IMR-90 (cell line): ENCODE data around the gene PIAS1. TPM values are rescaled to one million over a fixed set of nuclear protein-coding genes. Genes with fewer than 3 reads are reported as not detected.

Source experiments
- ATAC-seq: fragments of 200-7000 bp; cut with Tn5 transposase; 2 replicates; pipeline ENCODE4 v1.9.1; 2020; ENCODE audit warnings: low read depth, mild to moderate bottlenecking, moderate library complexity
- BruUV-seq: library from RNA; stranded (reverse); fragments of 400-500 nt; replicated peaks from 2 replicates; lab custom pipeline; 2021; lab: Mats Ljungman, UMichigan
- CTCF ChIA-PET: fragments of 300-600 bp; formaldehyde crosslinking; extraction: SDS; loops from one replicate; lab custom pipeline; 2021; ENCODE audit warnings: antibody characterized with exemption; lab: Yijun Ruan, JAX
- POLR2A ChIA-PET: fragments of 300-600 bp; sonication (Branson Sonifier 250); formaldehyde crosslinking; loops from one replicate; lab custom pipeline; 2022; ENCODE audit warnings: antibody characterized with exemption; ENCODE audit not compliant: unreplicated experiment; lab: Charles Lee
- DNase-seq: peaks from one replicate; pipeline ENCODE4 v3.0.0; 2013
- H2AFZ ChIP-seq: replicated peaks from 2 replicates; pipeline ENCODE3; 2013; ENCODE audit warnings: low read length, mild to moderate bottlenecking; ENCODE audit not compliant: poor library complexity
- H2AK5ac ChIP-seq: 2 replicates; pipeline ENCODE4 v1.6.1; 2013; ENCODE audit warnings: low read depth, low read length, inconsistent platforms
- H2AK9ac ChIP-seq: replicated peaks from 2 replicates; pipeline ENCODE3; 2013; ENCODE audit warnings: mild to moderate bottlenecking, low read depth, low read length, moderate library complexity; ENCODE audit not compliant: poor library complexity
- H2BK120ac ChIP-seq: 2 replicates; pipeline ENCODE4 v1.6.1; 2013; ENCODE audit warnings: low read depth, low read length, inconsistent platforms
- H2BK15ac ChIP-seq: 3 replicates; pipeline ENCODE4 v1.6.1; 2013; ENCODE audit warnings: low read depth, low read length, inconsistent platforms
- H2BK20ac ChIP-seq: 2 replicates; pipeline ENCODE4 v1.6.1; 2013; ENCODE audit warnings: low read depth, mild to moderate bottlenecking, inconsistent platforms, low read length, moderate library complexity
- H2BK5ac ChIP-seq: 2 replicates; pipeline ENCODE4 v1.6.1; 2013; ENCODE audit warnings: mild to moderate bottlenecking, low read depth, low read length, inconsistent platforms; ENCODE audit not compliant: poor library complexity, severe bottlenecking
- H3K14ac ChIP-seq: replicated peaks from 2 replicates; pipeline ENCODE4 v1.6.1; 2013; ENCODE audit warnings: low read depth, low read length, inconsistent platforms
- H3K18ac ChIP-seq: 2 replicates; pipeline ENCODE4 v1.6.1; 2013; ENCODE audit warnings: low read depth, low read length, control low read depth
- H3K23ac ChIP-seq: 2 replicates; pipeline ENCODE4 v1.6.1; 2013; ENCODE audit warnings: low read depth, low read length, inconsistent platforms
- H3K27ac ChIP-seq: 2 replicates; pipeline ENCODE4 v1.5.1; 2013; ENCODE audit warnings: mild to moderate bottlenecking, control low read depth, low read length; ENCODE audit not compliant: insufficient read depth
- H3K27me3 ChIP-seq: 2 replicates; pipeline ENCODE4 v1.6.1; 2013; ENCODE audit warnings: low read length; ENCODE audit not compliant: control insufficient read depth, insufficient read depth
- H3K36me3 ChIP-seq: 2 replicates; pipeline ENCODE4 v1.6.1; 2013; ENCODE audit warnings: low read length, mixed read lengths; ENCODE audit not compliant: control insufficient read depth, insufficient read depth
- H3K4ac ChIP-seq: 2 replicates; pipeline ENCODE4 v1.6.1; 2013; ENCODE audit warnings: low read depth, low read length, inconsistent platforms
- H3K4me1 ChIP-seq: 2 replicates; pipeline ENCODE4 v1.6.1; 2013; ENCODE audit warnings: low read length, mixed read lengths; ENCODE audit not compliant: control insufficient read depth, insufficient read depth
- H3K4me2 ChIP-seq: 2 replicates; pipeline ENCODE4 v1.6.1; 2013; ENCODE audit warnings: low read depth, mild to moderate bottlenecking, control low read depth, low read length, moderate library complexity
- H3K4me3 ChIP-seq: 2 replicates; pipeline ENCODE4 v1.5.1; 2013; ENCODE audit warnings: low read depth, mild to moderate bottlenecking, control low read depth, low read length, moderate library complexity; ENCODE audit not compliant: insufficient read depth
- H3K56ac ChIP-seq: 2 replicates; pipeline ENCODE4 v1.6.1; 2013; ENCODE audit warnings: low read length, inconsistent platforms; ENCODE audit not compliant: insufficient read depth; ENCODE audit errors: extremely low read depth
- H3K79me1 ChIP-seq, 2 experiments: 2 replicates each; pipeline ENCODE4 v1.6.1; 2013; ENCODE audit warnings: low read length in 2 of 2, inconsistent platforms in 1 of 2, low read depth in 1 of 2
- H3K9ac ChIP-seq: 2 replicates; pipeline ENCODE4 v1.6.1; 2013; ENCODE audit warnings: low read depth, low read length, control low read depth
- H3K9me1 ChIP-seq: 2 replicates; pipeline ENCODE4 v1.6.1; 2013; ENCODE audit warnings: low read length, inconsistent platforms; ENCODE audit not compliant: insufficient read depth
- H3K9me3 ChIP-seq: 2 replicates; pipeline ENCODE4 v1.6.1; 2013; ENCODE audit warnings: low read length; ENCODE audit not compliant: control insufficient read depth, insufficient read depth
- H4K20me1 ChIP-seq: 2 replicates; pipeline ENCODE4 v1.6.1; 2013; ENCODE audit warnings: low read length, inconsistent platforms; ENCODE audit not compliant: insufficient read depth
- H4K5ac ChIP-seq: 2 replicates; pipeline ENCODE4 v1.6.1; 2013; ENCODE audit warnings: mild to moderate bottlenecking, low read depth, low read length, control low read depth
- H4K8ac ChIP-seq, 2 experiments: 2 replicates each; pipeline ENCODE4 v1.6.1; 2013; ENCODE audit warnings: low read depth in 2 of 2, low read length in 2 of 2, control low read depth in 1 of 2, inconsistent platforms in 1 of 2
- H4K91ac ChIP-seq: 2 replicates; pipeline ENCODE4 v1.6.1; 2013; ENCODE audit warnings: low read depth, low read length, inconsistent platforms; ENCODE audit not compliant: insufficient read depth
- BHLHE40 ChIP-seq: fragments of 150-350 bp; IDR thresholded peaks from 2 replicates; pipeline ENCODE4 v1.6.1; 2016; ENCODE audit warnings: mild to moderate bottlenecking, low read depth, low read length
- CEBPB ChIP-seq: IDR thresholded peaks from 2 replicates; pipeline ENCODE4 v1.6.1; 2012; ENCODE audit warnings: low read depth, low read length, improper control_type of control experiment
- CHD1 ChIP-seq: IDR thresholded peaks from 2 replicates; pipeline ENCODE4 v1.6.1; 2012; ENCODE audit warnings: low read depth, low read length, improper control_type of control experiment
- FOS ChIP-seq: fragments of 150-350 bp; IDR thresholded peaks from 2 replicates; pipeline ENCODE4 v1.6.1; 2016; ENCODE audit warnings: low read depth, low read length
- MAFK ChIP-seq: IDR thresholded peaks from 2 replicates; pipeline ENCODE4 v1.6.1; 2012; ENCODE audit warnings: low read depth, low read length, improper control_type of control experiment
- MAZ ChIP-seq: IDR thresholded peaks from 2 replicates; pipeline ENCODE4 v1.6.1; 2012; ENCODE audit warnings: low read depth, mild to moderate bottlenecking, low read length, improper control_type of control experiment, moderate library complexity, borderline replicate concordance
- MXI1 ChIP-seq: IDR thresholded peaks from 2 replicates; pipeline ENCODE4 v1.6.1; 2012; ENCODE audit warnings: low read depth, mild to moderate bottlenecking, low read length, moderate library complexity, borderline replicate concordance
- NFE2L2 ChIP-seq: fragments of 150-350 bp; IDR thresholded peaks from 2 replicates; pipeline ENCODE4 v1.6.1; 2016; ENCODE audit warnings: low read depth, mild to moderate bottlenecking, low read length
- POLR2A ChIP-seq: IDR thresholded peaks from 2 replicates; pipeline ENCODE4 v1.6.1; 2012; ENCODE audit warnings: mild to moderate bottlenecking, low read depth, low read length
- RAD21 ChIP-seq: IDR thresholded peaks from 2 replicates; pipeline ENCODE4 v1.6.1; 2012; ENCODE audit warnings: low read length, improper control_type of control experiment
- RCOR1 ChIP-seq: IDR thresholded peaks from 2 replicates; pipeline ENCODE4 v1.6.1; 2012; ENCODE audit warnings: mild to moderate bottlenecking, low read length, improper control_type of control experiment; ENCODE audit not compliant: insufficient replicate concordance
- RFX5 ChIP-seq: IDR thresholded peaks from 2 replicates; pipeline ENCODE4 v1.8.0; 2012; ENCODE audit warnings: low read depth, mild to moderate bottlenecking, low read length, moderate library complexity
- SMC3 ChIP-seq: fragments of 150-350 bp; IDR thresholded peaks from 2 replicates; pipeline ENCODE4 v1.6.1; 2016; ENCODE audit warnings: low read depth, mild to moderate bottlenecking, antibody characterized with exemption, low read length, moderate library complexity
- WGBS, 2 experiments: methylation state at CpG; one replicate each; pipeline versions ENCODE4 v1.1.5 to v1.1.7; 2013; ENCODE audit warnings: missing lambda C conversion rate in 2 of 2; ENCODE audit not compliant: insufficient read length in 1 of 2; ENCODE audit errors: extremely low coverage in 2 of 2; 5-methylcytosine and 5-hydroxymethylcytosine counted together
- dilution Hi-C: fragments of 300-500 bp; cut with HindIII; formaldehyde crosslinking; loops from one replicate; pipeline ENCODE4 v1.14.3; 2018; ENCODE audit warnings: low sequenced_read_pairs; ENCODE audit not compliant: unreplicated experiment
- in situ Hi-C: fragments of 300-500 bp; cut with MboI; formaldehyde crosslinking; loops from 3 replicates; pipeline ENCODE4 v1.14.3; 2019; ENCODE audit warnings: low sequenced_read_pairs, inconsistent platforms, mixed read lengths
- intact Hi-C: fragments of 100-400 bp; cut with micrococcal nuclease; formaldehyde crosslinking; loops from 2 replicates; pipeline ENCODE4 v1.10.0; 2022
- polyA plus RNA-seq, 3 experiments: library from polyadenylated mRNA; depleted of rRNA; stranded (reverse); fragments of >200 nt; gene quantifications; 2 replicates each; pipeline ENCODE4 v1.2.3, GENCODE V29; 2012; ENCODE audit warnings: low replicate concordance in 1 of 3
- total RNA-seq: library from RNA; depleted of rRNA; stranded (reverse); fragments of >200 nt; gene quantifications from 2 replicates; pipeline ENCODE4 v1.2.3, GENCODE V29; 2012
- TF ChIP-seq, protein P1 (sequence below): fragments of 150-350 bp; IDR thresholded peaks from 2 replicates; pipeline ENCODE4 v1.6.1; 2016; ENCODE audit warnings: low read depth, mild to moderate bottlenecking, low read length, moderate library complexity, borderline replicate concordance
- TF ChIP-seq, protein P2 (sequence below): conservative IDR thresholded peaks from 2 replicates; pipeline ENCODE4 v1.5.1; 2012; ENCODE audit warnings: mild to moderate bottlenecking, low read depth, low read length, improper control_type of control experiment

Gene PIAS1
- total and polyA plus RNA-seq, 2 of the 4 experiments (the other 2 are of a cell fraction): 20.0 to 63.6 TPM

DNA sequence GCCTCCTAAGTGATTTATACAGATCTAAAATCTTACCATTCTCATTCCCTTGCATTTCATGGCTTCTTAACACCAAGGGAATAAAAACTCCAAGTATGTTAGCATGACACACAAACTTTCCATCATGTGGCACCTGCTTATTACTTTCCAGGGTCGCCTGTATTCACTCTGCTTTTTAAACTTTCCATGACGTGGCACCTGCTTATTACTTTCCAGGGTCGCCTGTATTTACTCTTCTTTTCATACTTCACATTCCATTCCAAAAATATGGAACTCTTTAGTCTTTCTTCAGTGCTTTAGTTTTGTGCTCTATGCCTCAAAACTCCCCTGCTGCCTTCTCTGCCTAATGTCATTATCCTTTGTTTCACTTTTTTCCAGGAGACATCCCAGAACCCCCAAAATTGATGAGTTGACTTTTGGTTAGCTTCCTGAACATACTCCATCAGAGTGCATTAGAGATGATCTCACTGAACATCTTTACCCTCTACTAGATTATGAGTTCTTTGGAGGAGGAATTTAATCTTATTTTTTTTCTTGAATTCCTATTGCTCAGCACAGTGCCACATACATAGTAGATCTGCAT, 104.0 kb downstream of the PIAS1 start:
- no peak overlapping the region; a peak in 1 of 4 replicates for H4K8ac ChIP-seq
- ChIA-PET POLR2A (interaction anchor here (0.6 kb wide), 1 partner anchor 120 kb away, joined by 5 read pairs; the partner anchor contains the start of gene FEM1B), CTCF (no interaction called here)
- no peaks in the 10 kb centered on the region; the same call in 1 of the 2 replicates for H4K20me1 ChIP-seq
- intact Hi-C loops: loop anchor here (5.0 kb wide), 1 partner anchor 191 kb away; no protein-coding TSS in a partner anchor
- in situ Hi-C loops: loop anchor here (10.0 kb wide), 1 partner anchor 293 kb away; no protein-coding TSS in a partner anchor
- no peak overlapping the region for H2BK5ac ChIP-seq
- no peak overlapping the region for H3K14ac ChIP-seq
- ATAC-seq (peak; percentile 61), DNase-seq (peak; percentile 28)
- no peak overlapping the region for H4K5ac ChIP-seq
- no TSS peak for BruUV-seq
- H3K23ac ChIP-seq: no peak overlapping the region
- no peak overlapping the region for H3K18ac ChIP-seq
- H3K36me3 ChIP-seq: peaks cover 10% of the 10 kb centered on the region; the same call in 1 of the 2 replicates
- H2BK15ac ChIP-seq: no peak overlapping the region
- dilution Hi-C loops: no loop called here
- no peak overlapping the region for H2AK9ac ChIP-seq
- no peak overlapping the region for H2AFZ ChIP-seq
- H4K91ac ChIP-seq: no peak overlapping the region
- no peaks in the 10 kb centered on the region for H3K4me1 ChIP-seq
- H2BK20ac ChIP-seq: no peak overlapping the region
- no peak overlapping the region for H2AK5ac ChIP-seq
- no peaks in the 10 kb centered on the region for H3K9me3 ChIP-seq
- H3K79me1 ChIP-seq: peaks cover 22 to 24% of the 10 kb centered on the region in 2 experiments
- H3K9me1 ChIP-seq: no peaks in the 10 kb centered on the region
- H3K27me3 ChIP-seq: no peaks in the 10 kb centered on the region
- WGBS, 2 experiments: 17% methylated on average over 1 of the region's 3 CpGs; no CpG with 5 or more reads in 1 of the 2 experiments
- H3K56ac ChIP-seq: no peak overlapping the region
- no peak overlapping the region for H3K27ac ChIP-seq
- H3K4ac ChIP-seq: no peak overlapping the region
- H3K9ac ChIP-seq: no peak overlapping the region
- no peak overlapping the region for H2BK120ac ChIP-seq
- H3K4me2 ChIP-seq: peak overlapping the region; percentile 31; the same call in 1 of the 2 replicates
- H3K4me3 ChIP-seq: no peak overlapping the region
- TF ChIP-seq NFE2L2 (no peak), BHLHE40 (no peak), MAFK (no peak), CHD1 (no peak), RFX5 (no peak), SMC3 (no peak), MXI1 (no peak), RAD21 (no peak), FOS (no peak), MAZ (no peak), RCOR1 (no peak), POLR2A (no peak), CEBPB (no peak)
- TF ChIP-seq, protein P1, sequence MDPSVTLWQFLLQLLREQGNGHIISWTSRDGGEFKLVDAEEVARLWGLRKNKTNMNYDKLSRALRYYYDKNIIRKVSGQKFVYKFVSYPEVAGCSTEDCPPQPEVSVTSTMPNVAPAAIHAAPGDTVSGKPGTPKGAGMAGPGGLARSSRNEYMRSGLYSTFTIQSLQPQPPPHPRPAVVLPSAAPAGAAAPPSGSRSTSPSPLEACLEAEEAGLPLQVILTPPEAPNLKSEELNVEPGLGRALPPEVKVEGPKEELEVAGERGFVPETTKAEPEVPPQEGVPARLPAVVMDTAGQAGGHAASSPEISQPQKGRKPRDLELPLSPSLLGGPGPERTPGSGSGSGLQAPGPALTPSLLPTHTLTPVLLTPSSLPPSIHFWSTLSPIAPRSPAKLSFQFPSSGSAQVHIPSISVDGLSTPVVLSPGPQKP: no peak
- TF ChIP-seq, protein P2, sequence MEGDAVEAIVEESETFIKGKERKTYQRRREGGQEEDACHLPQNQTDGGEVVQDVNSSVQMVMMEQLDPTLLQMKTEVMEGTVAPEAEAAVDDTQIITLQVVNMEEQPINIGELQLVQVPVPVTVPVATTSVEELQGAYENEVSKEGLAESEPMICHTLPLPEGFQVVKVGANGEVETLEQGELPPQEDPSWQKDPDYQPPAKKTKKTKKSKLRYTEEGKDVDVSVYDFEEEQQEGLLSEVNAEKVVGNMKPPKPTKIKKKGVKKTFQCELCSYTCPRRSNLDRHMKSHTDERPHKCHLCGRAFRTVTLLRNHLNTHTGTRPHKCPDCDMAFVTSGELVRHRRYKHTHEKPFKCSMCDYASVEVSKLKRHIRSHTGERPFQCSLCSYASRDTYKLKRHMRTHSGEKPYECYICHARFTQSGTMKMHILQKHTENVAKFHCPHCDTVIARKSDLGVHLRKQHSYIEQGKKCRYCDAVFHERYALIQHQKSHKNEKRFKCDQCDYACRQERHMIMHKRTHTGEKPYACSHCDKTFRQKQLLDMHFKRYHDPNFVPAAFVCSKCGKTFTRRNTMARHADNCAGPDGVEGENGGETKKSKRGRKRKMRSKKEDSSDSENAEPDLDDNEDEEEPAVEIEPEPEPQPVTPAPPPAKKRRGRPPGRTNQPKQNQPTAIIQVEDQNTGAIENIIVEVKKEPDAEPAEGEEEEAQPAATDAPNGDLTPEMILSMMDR: no peak
